ENCODE results near the gene TGFBR3L.

- TF ChIP-seq CTCF (IDR thresholded peaks at IDR 0.05) (no peak), EZH2 (IDR thresholded peaks at IDR 0.05) (no peak), EZH2phosphoT487 (IDR thresholded peaks at IDR 0.05) (no peak)
Observed at GRCh38 chr19:7912144-7912696, 2.4 kb upstream of the TGFBR3L start.

All from neural progenitor cell (in vitro differentiated cells).